Measurements from ENCODE around the gene RBM18.
A peak's percentile ranks its signal among the peaks of the same experiment; 100 is the strongest.

Gene RBM18, protein sequence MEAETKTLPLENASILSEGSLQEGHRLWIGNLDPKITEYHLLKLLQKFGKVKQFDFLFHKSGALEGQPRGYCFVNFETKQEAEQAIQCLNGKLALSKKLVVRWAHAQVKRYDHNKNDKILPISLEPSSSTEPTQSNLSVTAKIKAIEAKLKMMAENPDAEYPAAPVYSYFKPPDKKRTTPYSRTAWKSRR

DNA sequence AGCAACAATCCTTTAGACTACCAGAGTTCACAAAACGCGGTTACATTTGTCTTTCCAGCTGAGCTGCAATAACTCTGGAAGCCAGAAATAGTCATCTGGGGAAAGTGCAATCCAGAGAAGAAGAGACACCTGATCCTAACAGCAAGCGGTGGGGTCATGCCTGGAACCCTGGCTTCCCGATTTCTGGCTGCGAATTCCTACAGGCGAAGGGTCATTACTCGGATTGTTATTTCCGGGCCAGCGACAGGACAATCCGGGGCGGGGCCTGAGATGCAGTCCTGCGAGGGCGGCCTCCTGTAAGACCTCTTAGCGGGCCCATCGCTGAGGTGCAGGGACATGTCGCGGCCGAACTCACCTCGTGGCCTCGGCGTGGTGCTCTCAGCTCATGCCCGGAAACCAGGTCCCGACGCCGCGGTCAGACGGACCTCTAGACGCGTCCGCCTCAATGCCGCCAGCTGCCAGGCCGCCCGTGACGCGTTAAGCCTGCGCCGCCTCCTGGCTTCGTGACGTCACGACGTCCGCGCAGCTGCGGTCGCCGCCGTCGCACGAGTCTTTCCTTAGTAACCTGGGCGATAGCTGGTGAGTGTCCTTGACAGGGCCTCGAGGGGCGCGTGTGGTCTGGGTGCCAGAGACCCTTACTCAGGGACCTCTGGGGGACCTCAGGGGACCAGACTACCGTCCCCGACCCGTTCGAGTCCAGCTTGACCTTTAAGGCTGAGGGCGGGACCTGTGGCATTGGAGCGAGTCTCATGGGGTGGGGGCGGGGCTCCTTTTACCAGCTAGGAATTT lies at the start of gene RBM18, which contains the start of gene MRRF:
Gene RBM18, minus strand, starts transcription at position 481 of the 789 bp plus-strand sequence. CDS start 3,348 bp downstream, outside the sequence.
Gene MRRF, plus strand, starts transcription at position 523 of the 789 bp plus-strand sequence. CDS start 6,010 bp downstream, outside the sequence.
- DNase-seq (ENCODE audit: low read depth): peak; percentile 85

DNA sequence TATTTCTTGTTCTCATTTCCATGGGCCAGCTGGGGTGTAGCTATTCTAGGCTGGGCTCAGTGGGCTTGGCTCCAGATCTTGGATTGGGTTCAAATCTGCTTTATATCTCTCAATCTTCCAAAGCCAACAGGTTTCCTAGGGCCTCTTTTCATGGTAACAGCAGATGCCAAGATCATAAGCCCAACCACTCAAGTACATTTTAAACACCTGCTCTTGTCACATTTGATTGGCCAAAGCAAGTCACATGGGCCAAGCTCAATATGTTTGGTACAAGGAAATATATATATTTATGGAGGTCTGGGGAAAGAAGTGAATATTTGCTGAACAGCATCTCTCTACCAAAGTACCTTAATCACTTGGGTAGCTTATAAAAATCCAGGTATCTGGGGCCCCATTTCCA lies 49.5 kb upstream of the RBM18 start:
- no peak for DNase-seq (ENCODE audit: low read depth)

DNA sequence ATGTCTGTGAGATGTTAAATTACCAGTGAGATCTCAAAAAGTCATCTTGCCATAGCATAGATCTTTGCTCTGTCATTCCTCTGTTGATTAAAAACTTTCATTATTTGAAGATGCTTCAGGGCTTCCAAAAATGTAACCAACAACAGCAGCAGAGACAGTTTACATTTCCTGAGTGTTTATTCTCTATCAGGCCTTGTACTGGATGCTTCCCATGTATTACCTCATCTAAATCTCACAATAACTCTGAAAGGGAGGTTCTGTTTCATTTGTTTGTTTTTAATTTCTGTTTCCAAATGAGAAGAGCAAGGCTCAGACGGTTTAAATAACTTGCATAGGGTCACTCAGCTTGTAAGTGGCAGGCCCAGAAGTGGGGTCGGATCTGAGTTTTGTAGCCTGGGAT lies 45.2 kb upstream of the RBM18 start:
- no peak for DNase-seq (ENCODE audit: low read depth)

DNA sequence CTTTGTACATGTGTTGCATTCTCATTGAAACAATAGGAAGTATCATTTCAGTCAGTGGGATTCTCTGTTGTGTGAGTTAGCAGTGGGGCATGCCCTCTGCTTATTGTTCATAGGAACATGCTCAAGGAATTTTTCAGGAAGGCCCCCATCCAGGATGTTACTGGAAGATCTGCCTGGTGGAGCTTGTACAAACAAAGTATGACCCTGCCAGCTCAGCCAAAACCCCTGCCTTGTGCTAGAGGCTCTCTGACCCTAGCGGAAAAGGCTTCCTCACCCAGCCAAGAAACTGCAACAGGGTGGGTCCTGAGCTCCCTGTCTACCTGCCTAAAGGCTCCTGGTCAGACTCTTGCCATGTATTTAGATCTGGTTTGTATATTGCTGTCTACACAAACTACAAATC lies 43.3 kb upstream of the RBM18 start:
- no peak for DNase-seq (ENCODE audit: low read depth)

DNA sequence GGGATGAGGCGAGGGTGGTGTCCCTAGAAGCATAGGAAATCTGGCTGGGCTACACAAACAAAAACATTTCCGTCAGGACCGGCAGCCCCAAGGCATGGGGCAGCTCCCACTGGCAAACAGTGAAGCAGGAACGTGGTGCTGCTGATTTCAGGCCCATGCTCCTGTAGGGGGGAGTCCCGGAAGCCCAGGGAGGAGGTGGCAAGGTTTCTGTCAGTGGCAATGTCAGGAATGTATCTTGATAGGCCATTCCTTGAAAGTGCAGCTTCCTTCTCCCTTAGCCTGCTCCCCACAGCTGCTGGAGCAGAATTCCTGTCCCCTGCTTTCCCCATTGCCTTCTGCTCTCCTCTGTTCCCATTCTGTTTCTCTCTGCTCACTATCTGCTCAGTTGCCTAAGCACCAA lies 42.4 kb upstream of the RBM18 start:
- DNase-seq (ENCODE audit: low read depth): no peak

DNA sequence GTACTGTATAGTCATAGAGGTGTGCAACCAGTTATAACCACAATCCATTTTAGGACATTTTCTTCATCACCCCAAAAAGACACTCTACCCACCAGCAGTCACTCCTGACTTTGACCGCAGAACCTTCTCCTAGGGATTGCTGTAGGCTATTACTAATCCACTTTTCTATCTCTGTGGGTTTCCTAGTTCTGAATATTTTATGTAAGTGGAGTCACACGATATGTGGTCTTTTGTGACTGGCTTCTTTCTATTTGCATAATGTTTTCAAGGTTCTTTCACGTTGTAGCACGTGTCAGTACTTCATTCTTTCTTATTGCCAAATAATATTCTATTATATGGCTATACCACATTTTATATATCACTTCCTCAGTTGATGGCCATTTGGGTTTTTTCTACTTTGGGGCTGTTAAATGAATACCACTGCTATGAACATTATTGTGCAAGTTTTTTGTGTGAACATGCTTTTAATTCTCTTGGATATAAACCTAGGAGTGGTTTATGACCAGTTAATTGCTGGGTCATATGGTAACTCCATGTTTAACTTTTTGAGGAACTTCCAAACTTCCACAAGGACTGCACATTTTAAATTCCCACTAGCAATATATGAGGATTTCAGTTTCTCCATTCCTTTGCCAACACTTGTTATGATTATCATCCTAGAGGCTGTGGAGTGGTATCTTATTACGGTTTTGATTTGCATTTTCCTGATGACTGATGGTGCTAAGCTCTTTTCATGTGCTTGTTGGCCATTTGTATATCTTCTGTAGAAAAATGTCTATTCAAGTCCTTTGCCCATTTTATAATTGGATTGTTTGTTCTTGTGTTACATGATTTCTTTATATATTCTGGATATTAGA lies 37.8 kb upstream of the RBM18 start:
- DNase-seq (ENCODE audit: low read depth): no peak

DNA sequence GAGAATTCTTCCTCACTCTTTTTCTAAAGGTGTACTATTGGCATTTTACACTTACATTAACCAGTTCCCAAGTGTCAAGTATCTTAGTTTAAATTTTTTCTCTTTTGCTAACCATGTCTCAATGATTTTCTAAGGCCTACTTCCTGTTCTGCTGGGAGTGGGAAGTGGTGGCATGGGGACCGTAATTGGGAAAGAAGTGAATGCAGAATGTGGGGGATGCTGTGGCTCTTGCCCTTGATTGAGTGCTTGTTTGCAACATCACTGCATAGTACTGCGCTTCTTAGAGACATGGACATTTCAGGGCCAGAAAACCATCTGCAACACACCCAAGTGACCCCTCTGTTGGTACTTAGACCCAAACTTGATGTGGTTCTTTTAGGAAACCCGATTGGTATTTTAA lies 32.9 kb upstream of the RBM18 start:
- no peak for DNase-seq (ENCODE audit: low read depth)

DNA sequence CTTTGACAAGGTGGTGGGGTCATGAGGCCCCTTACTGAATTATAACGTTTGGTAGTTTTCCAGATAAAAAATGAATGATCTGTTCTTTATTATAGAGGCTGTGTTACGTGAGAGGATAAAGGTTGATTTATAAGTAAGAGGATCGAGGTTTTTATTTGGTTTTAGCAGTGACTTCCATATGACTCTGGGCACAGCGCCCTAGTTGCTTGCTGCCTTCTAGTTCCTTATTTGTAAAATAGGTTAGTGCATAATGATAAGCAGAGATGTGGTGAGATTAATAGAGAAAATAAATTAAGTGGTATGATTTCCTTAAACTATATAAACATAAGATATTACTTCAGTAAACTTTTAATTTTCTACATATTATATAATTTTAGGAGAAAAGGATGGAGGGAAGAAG lies 29.9 kb upstream of the RBM18 start:
- DNase-seq (ENCODE audit: low read depth): no peak

DNA sequence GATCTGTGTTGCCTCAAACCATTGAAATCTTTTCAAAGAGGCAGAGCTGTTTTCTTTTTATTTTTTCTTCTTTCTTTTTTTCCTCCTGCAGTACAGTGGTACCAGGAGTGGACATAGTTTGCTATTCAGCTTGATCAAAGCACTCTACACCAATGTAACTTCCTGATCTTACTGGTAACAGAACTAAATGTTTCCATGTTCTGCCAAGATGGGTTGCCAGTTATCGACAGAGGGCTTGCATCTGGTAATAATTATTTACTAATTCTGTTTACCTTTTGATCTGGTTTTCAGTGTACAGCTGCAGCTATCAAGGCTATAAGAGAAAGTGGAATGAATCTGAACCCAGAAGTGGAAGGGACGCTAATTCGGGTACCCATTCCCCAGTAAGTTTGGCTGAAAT lies 26.8 kb upstream of the RBM18 start:
- DNase-seq (ENCODE audit: low read depth): no peak

DNA sequence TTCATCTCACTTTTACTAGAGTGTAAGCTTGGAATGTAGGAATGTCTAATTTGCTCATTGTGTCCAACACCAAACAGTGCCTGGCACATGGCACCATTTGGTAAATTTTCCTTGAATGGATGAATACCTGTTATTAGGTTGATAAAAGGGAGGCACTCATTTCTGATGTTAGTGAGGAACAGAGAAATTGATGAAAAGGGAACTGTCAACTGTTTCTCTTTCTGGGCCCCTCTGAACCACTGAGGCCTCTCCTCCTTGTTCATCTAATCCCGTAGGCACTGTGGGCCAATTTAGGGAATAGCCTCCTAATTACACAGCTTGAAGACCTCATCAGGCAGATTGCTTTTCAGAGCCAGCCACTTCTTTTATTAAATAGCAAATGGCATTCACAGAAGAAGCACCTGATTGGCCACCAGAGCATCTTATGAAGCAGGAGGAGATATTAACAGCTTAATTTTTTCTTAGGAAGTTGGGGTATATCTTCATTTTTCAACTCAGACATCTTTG lies 22.6 kb upstream of the RBM18 start:
- DNase-seq (ENCODE audit: low read depth): no peak

DNA sequence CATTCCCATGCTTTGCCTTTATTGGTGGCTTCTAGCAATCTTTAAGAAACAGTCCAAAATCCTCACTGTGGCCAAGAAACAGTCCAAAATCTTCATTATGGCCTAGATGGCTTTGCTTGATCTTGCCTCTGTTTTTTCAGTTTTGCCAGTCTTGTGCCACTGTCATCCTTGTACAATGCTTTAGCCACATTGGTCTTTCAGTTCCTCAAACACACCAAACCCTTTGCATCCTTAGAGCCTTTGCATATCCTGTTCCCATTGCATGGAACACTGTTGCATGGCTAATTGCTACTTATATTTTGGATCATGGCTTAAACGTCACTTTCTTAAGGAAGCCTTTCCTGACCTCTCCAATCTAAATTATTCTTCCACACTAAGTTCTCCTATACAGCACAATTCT lies 22.1 kb upstream of the RBM18 start:
- no peak for DNase-seq (ENCODE audit: low read depth)

DNA sequence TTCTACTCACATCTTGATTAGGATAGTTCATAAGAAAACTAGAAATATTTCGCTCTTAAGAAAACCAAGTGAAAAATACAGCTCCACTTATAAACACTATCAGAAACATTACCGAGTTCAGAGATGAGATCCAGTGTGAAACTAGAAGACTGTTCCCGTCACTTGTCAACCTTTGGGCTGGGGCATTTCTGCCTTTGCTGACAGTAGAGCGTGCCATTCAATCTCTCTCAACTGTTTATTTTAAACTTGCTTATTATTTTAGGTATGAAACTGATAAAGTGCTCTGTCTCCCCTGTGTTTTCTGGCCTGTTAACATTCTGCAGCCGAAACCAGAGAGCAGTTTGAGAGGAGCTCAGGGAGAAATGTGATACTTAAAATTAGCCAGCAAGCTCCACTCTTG lies 16.7 kb upstream of the RBM18 start:
- DNase-seq (ENCODE audit: low read depth): no peak

DNA sequence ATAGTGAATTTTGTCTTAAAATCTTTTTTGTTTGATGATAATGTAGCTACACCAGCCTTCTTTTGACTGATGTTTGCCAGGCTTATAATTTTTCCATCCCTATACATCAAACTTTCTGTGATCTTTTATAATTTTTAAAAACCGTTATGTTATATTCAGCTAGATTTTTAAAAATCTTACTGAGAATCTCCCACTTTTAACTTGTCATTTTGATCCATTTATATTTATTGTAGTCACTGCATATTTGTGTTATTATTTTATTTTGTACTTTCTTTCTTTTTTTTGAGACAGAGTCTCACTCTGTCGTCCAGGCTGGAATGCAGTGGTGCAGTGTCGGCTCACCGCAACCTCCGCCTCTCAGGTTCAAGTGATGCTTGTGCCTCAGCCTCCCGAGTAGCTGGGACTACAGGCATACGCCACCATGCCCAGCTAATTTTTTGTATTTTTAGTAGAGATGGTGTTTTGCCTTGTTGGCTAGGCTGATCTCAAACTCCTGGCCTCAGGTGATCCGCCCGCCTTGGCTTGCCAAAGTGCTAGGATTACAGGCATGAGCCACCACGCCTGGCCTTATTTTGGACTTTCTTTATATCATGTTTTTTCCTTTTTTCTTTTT lies 12.8 kb upstream of the RBM18 start:
- DNase-seq (ENCODE audit: low read depth): no peak

DNA sequence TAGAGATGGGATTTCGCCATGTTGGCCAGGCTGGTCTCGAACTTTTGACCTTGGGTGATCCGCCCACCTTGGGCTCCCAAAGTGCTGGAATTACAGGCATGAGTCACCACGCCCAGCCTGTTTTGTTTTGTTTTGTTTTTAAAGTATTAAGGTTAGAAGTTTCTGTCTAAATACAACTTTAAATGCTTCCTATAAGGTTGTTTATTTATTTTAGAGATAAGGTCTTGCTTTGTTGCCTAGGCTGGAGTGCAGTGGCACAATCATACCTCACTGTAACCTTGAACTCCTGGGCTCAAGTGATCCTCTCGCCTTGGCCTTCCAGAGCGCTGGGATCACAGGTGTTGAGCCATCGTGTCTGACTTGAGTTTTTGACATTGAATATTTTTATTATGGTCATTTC lies 11.5 kb upstream of the RBM18 start:
- DNase-seq (ENCODE audit: low read depth): no peak

DNA sequence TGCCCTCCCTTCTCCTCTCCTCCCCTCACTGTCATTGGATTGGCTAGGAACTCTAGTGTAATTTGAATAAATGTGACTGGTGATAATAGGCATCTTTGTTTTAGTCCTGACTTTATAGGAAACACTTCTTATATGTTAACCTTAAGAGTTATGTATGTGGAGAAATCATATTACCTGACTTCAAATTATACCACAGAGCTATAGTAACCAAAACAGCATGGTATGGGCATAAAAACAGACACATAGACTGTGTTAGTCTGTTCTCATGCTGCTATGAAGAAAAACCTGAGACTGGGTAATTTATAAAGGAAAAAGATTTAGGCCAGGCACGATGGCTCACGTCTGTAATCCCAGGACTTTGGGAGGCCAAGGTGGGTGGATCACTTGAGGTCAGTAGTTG lies 9.4 kb upstream of the RBM18 start:
- DNase-seq (ENCODE audit: low read depth): no peak

DNA sequence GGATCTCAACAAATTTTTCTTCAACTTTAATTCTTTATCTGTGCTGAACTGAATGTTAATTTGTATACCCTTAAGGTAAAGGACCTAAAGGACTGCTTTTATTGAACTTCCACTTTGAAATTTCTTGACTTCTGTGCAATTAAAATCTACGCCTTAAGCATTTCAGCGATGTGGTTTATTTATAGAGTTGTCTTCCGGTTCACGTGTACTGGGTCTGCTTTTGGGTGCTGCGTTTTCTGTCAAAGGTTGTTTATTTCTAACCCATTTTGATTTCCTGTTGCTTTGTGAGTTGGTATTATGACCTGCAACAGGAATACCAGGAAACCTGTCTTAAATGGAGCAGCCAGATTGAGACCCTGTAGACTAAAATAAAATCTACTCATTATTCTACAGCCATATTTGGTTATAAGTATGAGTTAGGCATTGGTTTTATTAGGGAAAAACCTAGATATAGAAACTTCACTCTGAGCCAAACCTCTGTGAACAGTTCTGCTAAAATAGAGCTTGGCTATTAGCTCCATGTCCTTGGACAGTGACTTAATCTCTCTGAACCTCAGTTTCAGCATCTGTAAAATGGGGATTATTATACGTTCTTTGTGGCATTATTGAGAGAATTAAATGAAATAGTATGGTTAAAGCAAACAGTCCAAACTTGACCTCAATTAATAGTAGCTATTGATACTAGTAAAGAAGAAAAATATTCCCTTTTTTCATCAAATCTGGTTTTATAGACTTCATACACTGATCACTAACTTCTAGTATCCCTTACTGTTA lies 3.6 kb upstream of the RBM18 start:
- no peak for DNase-seq (ENCODE audit: low read depth)

DNA sequence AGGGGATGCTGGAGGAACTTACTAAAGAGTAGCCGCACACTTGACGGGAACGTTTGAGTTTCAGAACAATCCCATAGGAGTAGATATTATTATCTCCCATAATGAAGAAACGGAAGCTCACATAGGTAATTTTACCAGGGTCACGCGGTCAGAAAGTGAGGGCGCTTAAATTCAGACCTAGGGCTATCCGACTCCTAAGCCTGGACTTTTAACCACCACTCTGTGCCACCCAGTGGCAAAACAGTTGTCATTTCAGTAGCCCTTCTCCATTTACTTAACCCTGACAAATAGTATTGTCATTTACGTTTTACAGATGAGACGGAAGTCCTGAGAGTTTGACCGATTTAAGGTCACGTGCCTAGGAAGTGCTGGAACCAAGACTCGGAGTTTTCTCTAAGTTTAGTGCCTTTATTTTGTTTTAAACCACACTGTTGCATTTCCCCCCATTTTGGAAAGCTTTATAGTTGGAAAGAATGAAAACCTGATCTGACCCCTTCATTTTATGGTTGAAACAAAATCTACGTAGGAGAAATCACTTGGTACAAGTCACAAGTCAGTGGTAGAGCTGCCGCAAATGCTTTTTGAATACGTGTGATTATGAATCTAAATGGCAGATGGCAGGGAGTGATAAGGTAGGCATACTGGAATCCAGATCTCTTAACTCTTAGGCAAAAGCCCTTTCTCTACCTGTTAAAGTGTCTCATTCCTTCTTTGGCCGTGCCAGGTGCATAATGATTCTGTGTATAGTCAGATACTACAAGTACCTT lies 692 bp upstream of the RBM18 start:
- no peak for DNase-seq (ENCODE audit: low read depth)

DNA sequence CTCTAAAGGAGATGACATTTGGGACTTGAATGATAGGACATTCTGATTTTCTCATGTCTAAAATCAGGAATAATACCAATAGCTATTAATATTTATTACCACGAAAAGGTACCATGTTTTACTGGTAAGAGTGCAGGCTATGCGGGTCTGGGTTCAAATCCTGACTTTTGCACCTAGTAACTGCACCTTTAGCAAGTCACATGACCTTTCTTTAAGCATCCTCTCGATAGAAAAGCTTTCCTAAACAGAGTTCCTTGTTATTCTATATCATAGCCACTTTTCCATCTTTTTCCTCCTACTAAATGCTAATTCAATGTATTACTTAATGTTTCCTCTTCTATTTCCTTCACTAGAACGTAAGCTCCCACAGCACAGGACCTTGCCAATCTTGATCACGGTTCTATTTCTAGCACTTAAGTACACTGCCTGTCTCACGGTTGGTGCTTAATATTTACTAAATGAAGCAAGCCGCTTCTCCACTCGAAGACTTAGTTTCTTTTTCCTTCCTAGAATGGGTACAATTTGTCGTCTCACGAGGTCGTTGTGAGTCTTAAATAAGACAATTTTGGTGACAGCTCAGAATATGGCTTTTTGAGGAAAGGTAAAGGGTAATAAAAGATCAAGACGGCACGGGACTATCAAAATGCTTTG lies 816 bp downstream of the RBM18 start:
- DNase-seq (ENCODE audit: low read depth): no peak

DNA sequence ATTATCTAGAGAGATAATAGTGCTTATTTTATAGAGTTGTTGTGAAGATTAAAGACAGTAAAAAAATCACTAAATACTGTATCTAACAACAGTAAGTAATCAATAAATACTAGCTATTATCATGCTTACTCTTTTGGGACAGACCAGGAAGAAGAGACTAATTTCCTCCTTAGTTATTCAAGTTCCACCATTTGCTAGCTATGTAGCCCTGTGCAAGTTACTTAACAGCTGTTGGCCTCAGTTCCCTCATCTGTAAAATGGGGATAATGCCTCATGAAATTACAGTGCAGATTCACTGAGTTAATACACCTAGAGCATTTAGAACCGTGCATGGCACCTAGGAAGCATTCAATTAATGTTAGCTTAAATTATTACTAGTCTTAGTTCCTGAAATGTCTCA lies 2.6 kb downstream of the RBM18 start:
- no peak for DNase-seq (ENCODE audit: low read depth)

DNA sequence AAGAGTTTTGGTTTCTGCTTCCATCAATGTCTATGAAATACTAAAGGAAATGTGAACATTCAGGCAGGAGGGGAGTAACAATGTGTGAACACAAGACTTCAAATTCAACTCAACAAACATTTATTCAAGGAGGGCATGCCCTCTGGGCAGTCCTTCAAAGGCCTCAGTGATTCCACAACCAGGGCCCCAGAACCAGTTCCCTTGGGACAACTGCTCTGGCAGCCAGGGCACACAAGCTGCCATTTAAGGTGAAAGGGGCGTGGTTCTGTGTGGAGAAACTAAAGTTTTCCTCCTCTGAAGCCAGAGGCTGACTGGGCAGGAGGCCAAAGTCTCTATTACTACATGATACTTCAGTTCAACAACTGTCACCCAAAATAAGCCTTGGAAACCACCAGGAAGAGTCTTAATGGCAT lies 3.2 kb downstream of the RBM18 start:
- DNase-seq (ENCODE audit: low read depth): no peak
